ENCODE data around the gene SLC16A8.

SLC16A8 gene

DNA sequence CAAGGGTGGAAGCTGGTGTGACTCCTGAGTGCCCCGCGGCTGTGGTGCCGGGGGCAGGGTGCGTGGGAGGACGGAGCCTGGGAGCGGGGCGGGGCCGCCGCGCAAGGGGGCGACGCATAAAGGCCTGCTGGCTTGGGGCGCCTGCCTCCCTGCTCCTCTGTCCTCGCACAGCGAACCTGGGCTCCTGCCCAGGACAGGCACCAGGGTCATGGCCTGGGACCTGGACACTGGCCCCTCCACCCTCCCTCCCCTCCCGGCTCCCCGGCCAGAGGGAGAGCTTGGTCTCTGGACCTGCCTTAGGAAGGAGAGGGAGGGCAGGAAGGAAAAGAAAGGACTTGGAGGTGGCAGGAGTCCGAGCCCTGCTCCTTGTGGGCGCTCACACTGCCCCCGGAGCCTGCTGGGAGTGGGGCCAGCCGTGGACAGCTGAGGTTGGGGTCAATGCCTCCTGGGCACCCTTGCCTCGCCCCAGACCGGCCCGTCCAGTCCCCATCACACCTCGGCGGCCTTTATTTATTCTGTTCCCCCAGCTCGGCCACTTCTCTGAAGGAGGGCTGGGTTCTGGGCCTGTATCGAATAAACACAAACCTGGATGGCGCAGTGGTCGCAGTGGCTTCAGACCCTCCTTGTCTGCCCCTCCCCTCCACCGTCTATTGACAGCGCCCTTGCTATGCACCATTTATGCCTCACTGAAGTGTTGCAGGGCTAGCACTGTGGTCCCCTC, 8.7 kb downstream of the SLC16A8 start:
- no peak overlapping the region for H3K4me3 ChIP-seq (ENCODE audit: low read length)
- TF ChIP-seq, protein P1, sequence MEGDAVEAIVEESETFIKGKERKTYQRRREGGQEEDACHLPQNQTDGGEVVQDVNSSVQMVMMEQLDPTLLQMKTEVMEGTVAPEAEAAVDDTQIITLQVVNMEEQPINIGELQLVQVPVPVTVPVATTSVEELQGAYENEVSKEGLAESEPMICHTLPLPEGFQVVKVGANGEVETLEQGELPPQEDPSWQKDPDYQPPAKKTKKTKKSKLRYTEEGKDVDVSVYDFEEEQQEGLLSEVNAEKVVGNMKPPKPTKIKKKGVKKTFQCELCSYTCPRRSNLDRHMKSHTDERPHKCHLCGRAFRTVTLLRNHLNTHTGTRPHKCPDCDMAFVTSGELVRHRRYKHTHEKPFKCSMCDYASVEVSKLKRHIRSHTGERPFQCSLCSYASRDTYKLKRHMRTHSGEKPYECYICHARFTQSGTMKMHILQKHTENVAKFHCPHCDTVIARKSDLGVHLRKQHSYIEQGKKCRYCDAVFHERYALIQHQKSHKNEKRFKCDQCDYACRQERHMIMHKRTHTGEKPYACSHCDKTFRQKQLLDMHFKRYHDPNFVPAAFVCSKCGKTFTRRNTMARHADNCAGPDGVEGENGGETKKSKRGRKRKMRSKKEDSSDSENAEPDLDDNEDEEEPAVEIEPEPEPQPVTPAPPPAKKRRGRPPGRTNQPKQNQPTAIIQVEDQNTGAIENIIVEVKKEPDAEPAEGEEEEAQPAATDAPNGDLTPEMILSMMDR (IDR thresholded peaks at IDR 0.05; ENCODE audit: insufficient read depth, low read depth, low read length, missing control alignments), result no peak
- DNase-seq (ENCODE audit: low read depth), result no peak

DNA sequence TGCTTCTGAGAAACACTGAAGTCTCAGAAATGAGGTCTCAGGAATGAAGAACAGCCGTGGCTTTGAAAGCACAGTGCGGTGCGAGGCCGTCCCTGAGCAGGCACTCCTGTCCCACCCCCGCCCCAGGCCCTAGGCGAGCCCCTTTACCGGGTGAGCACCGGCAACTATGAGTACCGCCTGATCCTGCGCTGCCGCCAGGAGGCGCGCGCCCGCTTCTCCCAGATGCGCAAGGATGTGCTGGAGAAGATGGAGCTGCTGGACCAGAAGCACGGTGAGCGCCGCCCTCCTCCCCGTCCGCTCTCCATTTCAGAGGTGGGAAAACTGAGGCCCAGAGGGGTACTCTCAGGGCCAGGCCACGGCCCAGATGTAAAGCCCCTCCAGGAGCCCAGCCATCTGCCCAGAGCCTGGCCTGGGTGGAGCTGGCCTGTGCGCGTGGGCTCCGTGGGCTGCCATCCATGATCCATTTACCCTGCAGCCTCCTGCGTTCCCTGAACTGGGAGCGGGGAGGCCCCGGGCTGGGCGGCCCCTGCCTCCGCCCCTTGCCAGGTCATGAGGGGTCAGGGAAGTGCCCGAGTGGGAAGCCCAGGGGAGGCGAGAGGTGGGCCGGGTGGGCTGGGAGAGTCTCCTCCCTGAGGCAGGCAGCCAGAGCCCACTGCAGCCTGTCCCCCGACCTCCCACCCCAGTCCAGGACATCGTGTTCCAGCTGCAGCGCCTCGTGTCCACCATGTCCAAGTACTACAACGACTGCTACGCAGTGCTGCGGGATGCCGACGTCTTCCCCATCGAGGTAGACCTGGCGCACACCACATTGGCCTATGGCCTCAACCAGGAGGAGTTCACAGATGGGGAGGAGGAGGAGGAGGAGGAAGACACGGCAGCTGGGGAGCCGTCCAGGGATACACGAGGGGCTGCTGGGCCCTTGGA, 9.5 kb downstream of the SLC16A8 start:
- TF ChIP-seq, protein P1 (IDR thresholded peaks at IDR 0.05; ENCODE audit: insufficient read depth, low read depth, low read length, missing control alignments), result peak; percentile 57
- DNase-seq (ENCODE audit: low read depth), result peak; percentile 41
- no peak overlapping the region for H3K4me3 ChIP-seq (ENCODE audit: low read length)

DNA sequence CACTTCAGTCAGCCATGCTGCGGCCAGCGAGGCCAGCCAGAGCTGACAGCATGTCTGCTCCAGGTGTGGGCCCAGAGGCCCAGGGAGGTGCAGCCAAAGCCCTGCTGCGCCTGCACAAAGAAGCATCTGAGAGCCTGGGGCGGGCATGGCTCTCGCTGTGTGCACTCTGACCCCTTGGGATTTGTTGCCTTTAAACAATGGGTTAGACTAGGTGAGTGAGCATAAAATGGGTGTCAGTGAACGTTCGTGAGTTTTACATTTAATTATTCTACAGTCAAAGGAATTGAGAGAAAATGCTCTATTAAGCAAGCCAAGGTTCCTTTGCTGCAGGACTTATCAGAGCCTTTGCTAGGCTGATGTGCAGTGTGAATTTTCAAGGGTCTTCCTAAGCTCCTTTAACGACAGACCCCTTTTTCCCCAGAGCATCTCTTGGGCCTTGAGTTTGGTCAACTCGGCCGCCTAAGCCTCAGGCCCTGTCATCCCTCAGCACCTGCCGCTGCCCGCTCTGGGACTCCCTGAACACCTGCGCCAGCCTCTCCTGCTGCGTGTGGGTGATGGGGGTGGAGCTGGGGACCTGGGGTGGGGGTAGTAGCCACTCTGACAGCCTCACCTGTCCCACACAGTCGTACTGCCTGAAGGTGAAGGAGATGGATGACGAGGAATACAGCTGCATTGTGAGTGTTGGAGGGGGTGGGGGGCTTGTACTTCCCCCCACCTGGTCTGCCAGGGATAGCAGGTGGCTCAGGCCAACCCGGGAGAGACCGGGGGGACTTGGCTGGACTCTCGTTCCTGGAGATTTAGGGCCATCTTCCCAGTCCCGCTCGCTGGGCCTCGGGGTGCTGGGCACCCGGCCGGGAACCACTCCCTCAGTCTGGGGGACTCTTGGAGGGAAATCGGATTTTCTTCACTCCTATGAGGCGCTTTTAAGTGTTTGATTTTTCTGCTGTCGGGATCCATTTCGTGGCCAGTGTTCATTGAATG, 10.5 kb downstream of the SLC16A8 start:
- H3K4me3 ChIP-seq (ENCODE audit: low read length), result no peak overlapping the region
- DNase-seq (ENCODE audit: low read depth), result no peak
- TF ChIP-seq, protein P1 (IDR thresholded peaks at IDR 0.05; ENCODE audit: insufficient read depth, low read depth, low read length, missing control alignments), result no peak

DNA sequence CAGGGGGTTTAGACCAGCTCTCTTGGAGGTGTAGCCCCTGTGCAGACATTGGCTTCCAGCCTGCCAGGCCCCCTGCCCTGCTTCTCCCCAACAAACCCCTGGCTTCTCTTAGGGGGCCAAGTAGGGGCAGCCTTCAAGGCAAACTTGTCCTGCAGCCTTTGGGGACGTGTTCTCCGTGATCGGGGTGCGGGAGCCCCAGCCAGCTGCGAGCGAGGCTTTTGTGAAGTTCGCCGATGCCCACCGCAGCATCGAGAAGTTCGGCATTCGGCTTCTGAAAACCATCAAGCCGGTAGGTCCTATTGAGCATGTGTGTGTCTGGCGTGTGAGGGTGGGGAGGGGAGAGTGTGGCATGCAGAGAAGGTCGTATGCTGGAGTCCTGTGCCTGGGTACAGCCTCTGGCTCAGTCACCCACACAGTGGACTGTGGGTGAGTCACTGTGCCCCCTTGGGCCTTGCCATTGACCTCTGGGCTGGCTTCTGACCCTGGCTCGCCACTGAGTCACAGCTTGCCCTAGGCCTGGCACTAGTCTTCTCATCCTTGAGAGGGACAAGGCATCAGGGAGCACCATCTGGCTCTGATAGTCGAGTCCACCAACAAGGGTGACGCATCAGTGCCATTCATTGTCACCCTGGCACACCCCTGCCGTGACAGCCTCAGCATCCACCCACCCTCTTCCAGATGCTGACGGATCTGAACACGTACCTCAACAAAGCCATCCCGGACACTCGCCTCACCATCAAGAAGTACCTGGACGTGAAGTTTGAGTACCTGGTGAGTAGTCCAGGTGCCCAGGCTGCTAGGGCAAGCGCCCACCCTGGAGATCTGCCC, 11.4 kb downstream of the SLC16A8 start:
- H3K4me3 ChIP-seq (ENCODE audit: low read length), result no peak overlapping the region
- DNase-seq (ENCODE audit: low read depth), result no peak
- TF ChIP-seq, protein P1 (IDR thresholded peaks at IDR 0.05; ENCODE audit: insufficient read depth, low read depth, low read length, missing control alignments), result no peak

DNA sequence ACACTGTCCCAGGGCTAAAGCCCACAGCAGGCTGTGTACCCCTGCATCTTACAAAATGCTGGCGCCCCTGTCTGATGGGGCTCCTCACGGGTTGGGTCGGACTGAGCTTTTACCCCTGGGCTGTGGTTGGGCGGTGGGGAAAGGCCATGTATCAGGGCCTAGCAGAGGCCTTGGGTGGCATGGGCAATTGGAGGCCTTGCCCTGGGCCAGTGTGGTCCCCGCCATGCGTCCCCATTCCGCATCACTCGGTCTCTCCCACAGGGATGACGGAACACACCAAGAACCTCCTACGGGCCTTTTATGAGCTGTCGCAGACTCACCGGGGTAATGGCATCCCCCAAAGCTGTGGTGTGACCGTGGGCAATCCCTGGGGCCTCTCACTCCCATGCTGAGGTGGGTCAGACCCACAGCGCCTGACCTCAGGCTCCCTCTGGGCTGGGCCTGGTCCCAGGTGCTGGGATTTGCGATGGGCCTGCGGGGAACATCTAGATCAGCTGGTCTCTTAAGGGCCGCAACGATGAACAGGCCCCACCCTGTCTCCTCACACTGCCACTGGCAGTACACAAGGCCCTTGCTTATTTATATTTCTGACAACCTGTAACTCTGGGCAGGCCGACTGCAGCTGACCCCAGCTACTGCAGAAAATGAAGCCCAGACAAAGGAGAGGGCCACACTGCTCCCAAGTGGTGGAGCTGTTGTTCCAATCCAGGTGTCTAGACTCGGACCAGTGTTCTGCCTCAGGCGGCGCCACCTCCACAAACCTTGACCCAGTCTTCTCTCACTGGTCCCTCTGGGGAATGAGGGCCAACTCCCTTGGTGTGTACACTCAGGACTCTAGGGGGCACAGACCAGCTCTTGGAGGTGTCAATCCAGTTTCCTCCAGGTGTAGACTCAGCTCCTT, 12.3 kb downstream of the SLC16A8 start:
- no peak overlapping the region for H3K4me3 ChIP-seq (ENCODE audit: low read length)
- DNase-seq (ENCODE audit: low read depth), result no peak
- TF ChIP-seq, protein P1 (IDR thresholded peaks at IDR 0.05; ENCODE audit: insufficient read depth, low read depth, low read length, missing control alignments), result no peak

All from epithelial cell of esophagus (primary cell).